Motor neuron (in vitro differentiated cells): ENCODE measurements around the gene CDCA4. TPM values are rescaled to one million over a fixed set of nuclear protein-coding genes. Genes with fewer than 3 reads are reported as not detected.

ENCODE experiments used
- ATAC-seq, 8 experiments: fragments of 200-7000 bp; cut with Tn5 transposase; replicated peaks in 6 of 8; 2 replicates each; pipeline ENCODE4 v1.8.0; 2021; ENCODE audit warnings: mild to moderate bottlenecking in 8 of 8, moderate library complexity in 8 of 8
- H3K27ac ChIP-seq, 2 donors: fragments of 250-450 bp; sonication (Bioruptor Pico); 2 replicates each; pipeline ENCODE4 v1.9.0; 2021; ENCODE audit warnings: antibody characterized with exemption in 2 of 2, mild to moderate bottlenecking in 2 of 2, moderate library complexity in 1 of 2
- H3K4me1 ChIP-seq, 2 donors: fragments of 250-450 bp; sonication (Bioruptor Pico); replicated peaks in 1 of 2; 2 replicates each; pipeline ENCODE4 v1.6.1; 2021; ENCODE audit warnings: antibody characterized with exemption in 2 of 2, mild to moderate bottlenecking in 2 of 2, moderate library complexity in 1 of 2
- H3K4me3 ChIP-seq, 5 donors: fragments of 250-450 bp; sonication (Bioruptor Pico); 2 replicates each; pipeline ENCODE4 v1.9.0; 2021; ENCODE audit warnings: antibody characterized with exemption in 5 of 5, mild to moderate bottlenecking in 5 of 5, moderate library complexity in 4 of 5
- WGBS, 10 experiments: fragments of 450-650 bp; shearing (Covaris generic); methylation state at CpG; one replicate each; pipeline ENCODE4 v1.0.0; 2022; 5-methylcytosine and 5-hydroxymethylcytosine counted together
- in situ Hi-C, 9 experiments: fragments of 400-800 bp; cut with MboI; loops; one replicate each; pipeline ENCODE4 v1.15.0; 2021; ENCODE audit warnings: low sequenced_read_pairs in 9 of 9, low pct_unique_long_range_greater_than_20kb in 2 of 9; ENCODE audit not compliant: unreplicated experiment in 9 of 9
- total RNA-seq, 8 experiments: library from RNA; unstranded; fragments of 300-600 nt; gene quantifications; 2 replicates each; pipeline versions ENCODE4 v1.2.3 to v1.2.4, GENCODE V29; 2022

The CDCA4 gene
- total RNA-seq, 8 experiments from 2014 or later: 4.9 to 27.0 (median 5.6) TPM

DNA sequence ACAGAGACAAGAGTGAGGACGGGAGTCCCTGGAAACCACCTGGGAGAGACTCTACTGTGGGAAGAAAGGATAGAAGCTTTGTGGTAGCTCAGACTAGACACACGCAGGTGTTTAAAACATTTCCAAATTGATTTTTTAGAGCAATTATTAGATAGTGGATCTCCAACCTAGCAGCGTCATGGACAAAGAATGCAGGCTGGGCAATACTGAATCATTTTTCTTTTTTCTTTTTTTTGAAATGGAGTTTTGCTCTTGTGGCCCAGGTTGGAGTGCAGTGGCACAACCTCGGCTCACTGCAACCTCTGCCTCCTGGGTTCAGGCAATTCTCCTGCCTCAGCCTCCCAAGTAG lies 31.2 kb upstream of the CDCA4 start:
- H3K4me3 ChIP-seq: no peak overlapping the region
- ATAC-seq: no peak
- no peak overlapping the region for H3K27ac ChIP-seq
- no peaks in the 10 kb centered on the region for H3K4me1 ChIP-seq
- WGBS, 10 experiments: 35 to 100% (median 57%) methylated on average over 1 to 3 of the region's 4 CpGs; no CpG with 5 or more reads in 5 of the 10 experiments
- in situ Hi-C loops: no loop called here

DNA sequence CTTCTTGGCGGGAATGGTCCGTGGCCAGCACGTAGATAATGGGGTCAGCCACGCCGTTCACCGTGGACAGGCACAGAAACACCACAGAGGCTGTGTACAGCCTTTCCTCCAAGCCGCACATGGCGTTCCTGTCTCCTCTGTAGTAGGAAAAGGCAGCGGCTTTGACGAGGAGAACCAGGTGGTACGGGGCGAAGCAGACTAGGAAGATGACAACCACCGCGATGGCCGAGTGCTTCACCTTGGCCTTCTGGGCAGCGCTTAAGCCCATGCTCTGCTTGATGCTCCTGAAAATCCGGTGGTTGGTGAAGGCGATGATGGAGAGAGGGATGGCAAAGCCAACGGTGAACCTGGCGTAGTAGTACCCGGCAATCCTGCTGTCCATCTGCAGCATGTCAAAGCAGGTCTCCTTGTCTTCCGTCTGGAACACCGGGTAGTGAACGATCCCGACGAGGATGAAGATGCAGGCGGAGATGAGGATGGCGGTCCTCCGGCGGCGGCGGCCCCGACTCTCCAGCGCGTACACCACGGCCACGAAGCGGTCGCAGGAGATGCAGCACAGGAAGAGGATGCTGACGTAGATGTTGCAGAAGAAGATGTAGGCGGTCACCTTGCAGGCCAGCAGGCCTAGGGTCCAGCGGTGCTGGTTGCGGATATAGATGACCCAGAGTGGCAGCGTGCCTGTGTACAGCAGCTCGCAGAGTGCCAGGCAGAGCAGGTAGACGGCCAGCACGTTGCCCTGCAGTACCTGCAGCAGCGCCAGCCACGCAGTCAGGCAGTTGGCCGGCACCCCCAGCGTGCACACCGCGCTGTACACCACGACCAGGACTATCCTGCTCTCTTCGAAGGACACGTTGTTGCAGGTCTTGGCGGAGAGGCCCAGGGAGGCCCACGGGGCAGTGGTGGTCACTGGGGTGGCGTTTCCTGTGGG lies 30.6 kb upstream of the CDCA4 start:
- no peak for ATAC-seq

DNA sequence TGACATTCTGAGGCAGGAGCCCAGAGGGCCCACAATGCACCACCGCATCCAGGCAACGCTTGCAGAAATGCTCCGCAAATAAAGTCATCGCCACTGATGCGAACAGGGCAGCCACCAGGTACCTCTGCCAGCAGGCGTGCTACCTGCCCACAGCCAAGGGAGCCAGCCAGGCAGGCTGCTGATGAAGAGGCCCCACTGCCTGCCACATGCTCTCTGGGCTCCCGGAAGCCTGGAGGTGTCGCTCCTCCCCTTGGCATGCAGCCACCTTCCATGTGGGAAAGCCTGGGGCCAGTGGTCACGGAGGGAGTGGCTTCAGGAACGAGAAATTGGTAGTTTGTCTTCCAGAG lies 29.6 kb upstream of the CDCA4 start:
- no peaks in the 10 kb centered on the region for H3K4me1 ChIP-seq
- H3K27ac ChIP-seq: no peak overlapping the region
- in situ Hi-C loops: no loop called here
- ATAC-seq: peak in 6 of 8 experiments; percentile 35 to 81 (median 63)
- no peak overlapping the region for H3K4me3 ChIP-seq
- 0 to 90% methylated on average over 2 of the region's 10 CpGs; no CpG with 5 or more reads in 8 of the 10 experiments for WGBS, 10 experiments

More for the DNA sequence above, 30.6 kb upstream of the CDCA4 start:
- in situ Hi-C loops: no loop called here
- 17 to 100% (median 84%) methylated on average over 1 to 16 of the region's 59 CpGs; no CpG with 5 or more reads in 4 of the 10 experiments for WGBS, 10 experiments
- no peaks in the 10 kb centered on the region for H3K4me1 ChIP-seq
- H3K4me3 ChIP-seq: no peak overlapping the region
- H3K27ac ChIP-seq: no peak overlapping the region

DNA sequence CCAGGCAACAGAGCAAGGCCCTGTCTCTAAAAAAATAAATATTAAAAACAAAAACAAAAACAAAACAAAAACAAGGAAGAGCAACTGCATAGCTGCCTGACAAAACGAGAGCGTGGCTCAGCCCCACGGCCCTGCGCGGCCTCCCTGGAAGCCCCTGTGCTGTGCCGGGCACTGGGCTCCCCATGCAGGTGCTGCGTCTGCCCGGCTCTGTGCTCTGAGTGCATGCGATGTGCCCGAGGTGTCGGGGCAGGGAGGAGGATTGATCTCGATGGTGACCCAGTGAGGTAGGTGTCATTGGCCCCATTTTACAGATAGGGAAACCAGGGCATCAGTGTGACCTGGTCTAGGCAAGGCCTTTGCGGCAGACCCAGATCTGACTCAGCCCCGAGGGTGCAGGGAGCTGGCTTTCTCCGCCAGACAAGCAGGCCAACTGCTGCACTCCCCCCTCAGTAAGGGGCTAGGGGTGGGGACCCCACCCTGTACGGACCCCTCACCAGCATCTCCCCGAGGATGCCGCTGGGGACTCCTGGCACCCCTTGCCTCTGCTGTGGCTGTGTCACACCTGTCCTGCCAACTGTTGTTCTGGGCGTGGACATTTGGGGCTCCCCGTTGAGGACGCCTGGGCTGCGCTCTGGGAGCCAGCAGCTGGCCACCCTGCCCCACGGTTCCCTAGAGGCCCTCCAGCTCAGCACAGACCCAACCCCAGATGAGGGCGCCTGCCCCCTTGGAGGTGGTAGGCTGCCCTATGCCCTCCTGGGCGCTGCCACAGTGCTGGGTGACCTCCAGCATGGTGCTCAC lies 29.1 kb upstream of the CDCA4 start:
- Histone ChIP-seq H3K27ac (no peak overlapping the region), H3K4me3 (no peak overlapping the region), H3K4me1 (no peaks in the 10 kb centered on the region)
- peak in 1 of 8 experiments; percentile 19 for ATAC-seq
- in situ Hi-C loops: loop anchor here in 2 of 9 experiments (10.0 to 25.0 kb wide), 2 partner anchors 75 to 138 kb away; partner anchors contain the start of genes AHNAK2 (in 2 of the 2) and PLD4 (in 1 of the 2)
- WGBS, 10 experiments: 77 to 94% (median 82%) methylated on average over 2 to 14 of the region's 25 CpGs; no CpG with 5 or more reads in 4 of the 10 experiments

DNA sequence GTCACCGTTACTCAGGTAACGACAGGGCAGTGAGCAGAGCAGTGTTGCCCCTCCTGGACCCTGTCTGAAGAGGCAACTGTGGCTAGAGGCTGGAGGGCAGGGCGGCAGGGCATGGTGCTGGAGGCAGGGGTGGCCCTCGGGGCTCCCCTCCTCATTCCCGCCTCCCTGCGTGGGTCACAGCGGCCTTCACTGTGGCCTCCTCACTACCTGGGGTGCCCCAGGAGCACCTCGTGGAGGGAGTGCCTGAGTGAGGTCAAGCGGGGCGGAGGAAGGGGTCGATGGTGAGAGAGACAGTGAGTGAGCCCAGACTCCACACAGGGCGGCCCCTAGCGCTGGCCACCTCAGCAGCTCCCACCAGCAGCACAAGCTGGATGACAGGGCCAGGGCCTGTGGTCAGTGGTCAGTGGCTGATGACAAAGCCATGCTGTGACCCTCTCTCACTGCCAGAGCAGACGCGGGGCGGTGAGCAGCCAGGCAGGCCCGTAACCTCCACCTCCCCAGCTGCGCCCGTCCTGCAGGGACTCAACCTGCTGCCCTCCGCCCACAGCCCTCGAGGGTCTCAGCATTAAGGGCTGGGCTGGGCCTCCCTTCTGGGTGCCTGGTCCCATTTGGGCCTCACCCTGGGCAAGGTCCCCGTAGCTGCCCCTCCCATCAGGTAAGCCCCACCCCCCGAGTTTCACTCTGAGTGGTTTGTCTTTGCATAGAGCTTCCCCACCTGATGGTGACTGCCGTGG lies 26.6 kb upstream of the CDCA4 start:
- H3K4me3 ChIP-seq: no peak overlapping the region
- no peaks in the 10 kb centered on the region for H3K4me1 ChIP-seq
- peak in 1 of 8 experiments; percentile 3 for ATAC-seq
- WGBS, 10 experiments: 65 to 100% (median 75%) methylated on average over 1 to 4 of the region's 24 CpGs; no CpG with 5 or more reads in 6 of the 10 experiments
- in situ Hi-C loops: loop anchor here in 2 of 9 experiments (10.0 to 25.0 kb wide), 2 partner anchors 73 to 135 kb away; partner anchors contain the start of genes AHNAK2 (in 2 of the 2) and PLD4 (in 1 of the 2)
- H3K27ac ChIP-seq: no peak overlapping the region

DNA sequence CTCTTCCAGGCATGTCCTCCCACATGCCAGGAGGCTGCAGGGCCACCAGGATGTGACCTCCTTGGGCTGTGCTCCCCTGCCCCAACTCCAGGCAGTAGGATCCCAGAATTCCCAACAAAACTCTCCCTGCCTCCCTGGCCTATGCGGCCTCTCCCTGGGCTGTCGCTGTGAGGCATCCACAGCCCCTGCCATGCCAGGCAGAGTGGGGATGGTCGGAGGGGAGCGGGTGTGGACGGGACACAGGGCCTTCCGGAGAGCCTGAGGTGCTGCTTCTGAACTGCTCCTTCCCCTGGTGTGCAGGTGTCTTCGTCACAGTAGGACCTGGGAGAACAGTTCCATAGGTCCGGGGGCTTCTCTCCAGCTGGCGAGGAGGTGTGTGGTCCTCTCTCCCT lies 26.0 kb upstream of the CDCA4 start:
- no peak for ATAC-seq
- Histone ChIP-seq H3K4me1 (no peaks in the 10 kb centered on the region), H3K4me3 (no peak overlapping the region), H3K27ac (no peak overlapping the region)
- WGBS, 10 experiments: 0 to 86% (median 67%) methylated on average over 1 to 6 of the region's 9 CpGs; no CpG with 5 or more reads in 6 of the 10 experiments
- in situ Hi-C loops: loop anchor here in 2 of 9 experiments (10.0 to 25.0 kb wide), 2 partner anchors 72 to 135 kb away; partner anchors contain the start of genes AHNAK2 (in 2 of the 2) and PLD4 (in 1 of the 2)

DNA sequence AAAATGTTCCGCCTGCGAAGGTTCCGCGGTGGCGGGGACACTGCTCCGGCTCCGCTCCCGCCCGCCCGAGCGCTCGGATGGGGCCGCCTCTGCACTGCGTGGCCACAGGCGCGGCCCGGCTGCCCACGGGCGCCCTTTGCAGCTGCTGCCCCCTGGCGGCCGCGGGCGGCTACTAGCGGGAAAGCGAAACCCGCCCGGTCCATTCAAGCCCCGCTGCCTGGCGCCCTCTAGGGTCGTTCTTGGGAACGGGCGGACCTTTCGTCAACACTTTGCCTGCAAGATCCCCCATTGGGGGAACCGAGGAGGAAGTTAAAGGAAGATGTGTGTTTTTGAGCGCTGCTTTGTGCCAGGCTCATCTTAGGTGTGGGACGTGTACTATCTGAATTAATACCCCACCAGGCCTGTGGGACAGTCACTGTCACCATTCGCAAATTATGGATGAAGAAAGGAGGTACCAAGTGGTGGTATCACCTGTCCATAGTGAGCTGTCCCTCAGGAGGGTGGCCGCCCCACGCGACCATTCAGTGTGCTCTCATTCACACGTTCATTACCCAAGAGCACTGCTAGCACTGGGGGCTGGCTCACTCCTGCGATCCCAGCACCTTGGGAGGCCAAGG lies 24.9 kb upstream of the CDCA4 start:
- in situ Hi-C loops: loop anchor here in 2 of 9 experiments (10.0 to 25.0 kb wide), 2 partner anchors 71 to 134 kb away; partner anchors contain the start of genes AHNAK2 (in 2 of the 2) and PLD4 (in 1 of the 2)
- Histone ChIP-seq H3K4me1 (no peaks in the 10 kb centered on the region), H3K4me3 (no peak overlapping the region), H3K27ac (no peak overlapping the region)
- WGBS, 10 experiments: 0 to 33% (median 10%) methylated on average over 1 to 14 of the region's 42 CpGs; no CpG with 5 or more reads in 4 of the 10 experiments
- peak; percentile 78 to 96 (median 94) for ATAC-seq

DNA sequence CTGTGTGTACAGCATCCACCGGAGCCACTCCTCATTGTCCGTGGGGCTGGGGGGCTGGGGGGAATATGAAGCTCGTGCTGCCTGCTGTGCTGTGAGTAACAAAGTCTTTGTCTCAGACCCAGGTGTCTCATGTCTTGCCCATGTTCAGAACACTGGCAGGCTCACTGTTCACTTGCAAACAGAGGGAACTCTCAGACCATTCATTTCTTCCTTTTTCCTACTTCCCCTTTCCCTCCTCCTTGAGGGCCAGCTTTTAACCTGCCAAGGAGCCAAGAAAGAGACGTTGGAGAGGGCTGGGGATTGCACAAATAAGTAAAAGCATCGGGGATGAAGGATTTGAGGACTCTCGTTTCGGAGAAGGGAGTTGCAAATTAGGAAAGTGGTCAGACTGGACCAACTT lies 22.8 kb upstream of the CDCA4 start:
- 37 to 80% (median 53%) methylated on average over 1 to 7 of the region's 7 CpGs; no CpG with 5 or more reads in 1 of the 10 experiments for WGBS, 10 experiments
- no peak overlapping the region for H3K27ac ChIP-seq
- peaks cover 0 to 3% of the 10 kb centered on the region in 2 donors for H3K4me1 ChIP-seq
- no peak for ATAC-seq
- in situ Hi-C loops: loop anchor here in 2 of 9 experiments (10.0 to 25.0 kb wide), 2 partner anchors 69 to 131 kb away; partner anchors contain the start of genes AHNAK2 (in 2 of the 2) and PLD4 (in 1 of the 2)
- H3K4me3 ChIP-seq: no peak overlapping the region

DNA sequence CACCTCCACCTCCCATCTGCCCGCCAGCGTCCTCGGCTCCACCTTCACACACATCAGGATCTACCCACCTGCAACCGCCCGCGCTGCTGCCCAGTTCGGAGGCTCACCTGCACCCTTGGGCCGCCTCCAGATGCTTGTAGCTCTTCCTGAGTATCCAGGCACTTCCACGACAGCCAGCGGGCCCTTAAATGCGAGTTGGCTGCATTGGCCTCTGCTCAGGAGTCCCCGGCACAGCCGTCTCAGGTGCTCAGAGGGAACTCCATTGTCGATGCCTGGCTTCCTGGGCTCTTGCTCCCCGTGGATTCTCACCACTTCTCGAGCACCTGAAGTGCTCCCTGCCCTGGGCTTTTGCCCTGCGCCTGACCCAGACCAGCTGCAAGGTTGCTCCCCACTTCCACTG lies 21.9 kb upstream of the CDCA4 start:
- in situ Hi-C loops: loop anchor here in 2 of 9 experiments (10.0 to 25.0 kb wide), 2 partner anchors 68 to 131 kb away; partner anchors contain the start of genes AHNAK2 (in 2 of the 2) and PLD4 (in 1 of the 2)
- Histone ChIP-seq H3K4me1 (peaks cover 0 to 4% of the 10 kb centered on the region in 2 donors), H3K4me3 (no peak overlapping the region), H3K27ac (no peak overlapping the region)
- no peak for ATAC-seq
- 75 to 100% (median 89%) methylated on average over 1 to 7 of the region's 17 CpGs; no CpG with 5 or more reads in 6 of the 10 experiments for WGBS, 10 experiments

DNA sequence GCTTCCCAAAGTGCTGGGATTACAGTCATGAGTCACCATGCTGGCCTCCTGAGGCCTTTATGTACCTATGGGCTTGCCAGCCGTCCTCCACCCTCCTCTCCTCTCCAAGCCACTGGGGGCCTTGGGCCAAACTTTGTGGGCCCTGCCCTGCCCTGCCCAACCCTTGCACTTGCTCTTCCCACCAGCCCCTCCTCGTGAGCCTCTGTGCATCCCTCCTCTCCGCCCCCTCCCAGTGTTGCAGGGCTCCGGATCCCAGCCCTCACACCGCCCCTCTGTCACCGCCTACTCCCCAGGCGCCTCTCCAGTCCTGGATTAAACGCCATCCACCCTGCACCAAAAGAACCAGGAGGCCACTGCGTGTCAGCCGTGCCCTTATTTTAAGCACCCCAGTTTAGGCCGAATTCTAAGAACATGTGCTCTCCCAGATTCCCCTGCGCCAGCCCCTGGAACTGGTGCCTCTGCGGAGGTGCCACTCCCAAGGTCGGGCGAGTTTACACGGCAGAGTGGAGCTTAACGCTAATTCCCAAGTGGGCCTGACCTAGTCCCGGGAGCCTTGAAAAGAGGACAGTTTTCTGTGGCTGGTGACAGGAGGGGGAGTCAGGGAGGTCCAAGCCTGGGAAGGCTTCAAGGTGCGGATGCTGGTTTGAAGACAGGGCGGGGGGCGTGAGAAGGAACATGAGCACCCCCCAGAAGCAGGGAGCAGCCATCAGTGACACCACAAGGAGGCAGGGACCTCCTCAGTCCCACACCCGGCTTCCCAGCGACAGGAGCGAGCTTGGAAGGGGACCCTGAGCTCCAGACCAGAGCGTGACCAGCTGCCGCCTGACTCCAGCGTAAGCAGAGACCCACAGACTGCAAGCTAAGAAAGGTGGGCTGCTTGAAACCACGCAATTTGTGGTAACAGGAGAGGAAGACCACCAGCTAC lies 21.2 kb upstream of the CDCA4 start:
- in situ Hi-C loops: loop anchor here in 2 of 9 experiments (10.0 to 25.0 kb wide), 2 partner anchors 67 to 130 kb away; partner anchors contain the start of genes AHNAK2 (in 2 of the 2) and PLD4 (in 1 of the 2)
- ATAC-seq: peak in 4 of 8 experiments; percentile 15 to 86 (median 66)
- WGBS, 10 experiments: 0 to 100% (median 63%) methylated on average over 1 to 13 of the region's 28 CpGs; no CpG with 5 or more reads in 2 of the 10 experiments
- Histone ChIP-seq H3K4me3 (no peak overlapping the region), H3K27ac (no peak overlapping the region), H3K4me1 (peaks cover 0 to 4% of the 10 kb centered on the region in 2 donors)
